Common myeloid progenitor, CD34-positive (primary cell): ENCODE measurements around the gene STXBP4.

Source experiments
- CTCF ChIA-PET: fragments of 350-600 bp; sonication (Branson Sonifier 250); formaldehyde crosslinking; loops from one replicate; lab custom pipeline; 2021; ENCODE audit warnings: antibody characterized with exemption; lab: Charles Lee
- POLR2A ChIA-PET: fragments of 350-600 bp; sonication (Branson Sonifier 250); formaldehyde crosslinking; loops from one replicate; lab custom pipeline; 2021; ENCODE audit warnings: antibody characterized with exemption; lab: Charles Lee
- DNase-seq, 3 donors: peaks; one replicate each; pipeline versions ENCODE4 v3.0.0 to v3.0.0-alpha.2; 2013
- H3K27ac ChIP-seq, 2 experiments: 1 replicate in 1 of 2; 2 replicates in 1 of 2; pipeline ENCODE4 v1.7.0; 2013; ENCODE audit warnings: inconsistent platforms in 2 of 2, low read length in 2 of 2, mild to moderate bottlenecking in 2 of 2, low read depth in 1 of 2, moderate library complexity in 1 of 2; ENCODE audit not compliant: severe bottlenecking in 2 of 2, insufficient read depth in 1 of 2, poor library complexity in 1 of 2
- H3K27me3 ChIP-seq, 5 experiments: replicated peaks in 2 of 5; 1 replicate in 3 of 5; 2 replicates in 2 of 5; pipeline versions ENCODE4 v1.6.1 to v1.7.0; 2013; ENCODE audit warnings: low read length in 4 of 5, mild to moderate bottlenecking in 2 of 5, moderate library complexity in 2 of 5, inconsistent platforms in 1 of 5; ENCODE audit not compliant: insufficient read depth in 5 of 5, control insufficient read depth in 4 of 5
- H3K36me3 ChIP-seq, 4 experiments: 1 replicate in 2 of 4; 2 replicates in 2 of 4; pipeline versions ENCODE4 v1.6.1 to v1.7.0; 2013; ENCODE audit warnings: low read length in 3 of 4, control low read depth in 1 of 4, mild to moderate bottlenecking in 1 of 4; ENCODE audit not compliant: control insufficient read depth in 4 of 4, insufficient read depth in 4 of 4
- H3K4me1 ChIP-seq, 4 experiments: 1 replicate in 3 of 4; 2 replicates in 1 of 4; pipeline versions ENCODE4 v1.6.1 to v1.7.1; 2013; ENCODE audit warnings: low read length in 3 of 4, mild to moderate bottlenecking in 3 of 4, control low read depth in 1 of 4, inconsistent platforms in 1 of 4, moderate library complexity in 1 of 4; ENCODE audit not compliant: control insufficient read depth in 4 of 4, insufficient read depth in 4 of 4; ENCODE audit errors: control extremely low read depth in 1 of 4
- H3K4me3 ChIP-seq, 7 experiments: 1 replicate in 4 of 7; 2 replicates in 3 of 7; pipeline versions ENCODE4 v1.5.1 to v1.7.0; 2013; ENCODE audit warnings: mild to moderate bottlenecking in 7 of 7, low read length in 6 of 7, moderate library complexity in 6 of 7, inconsistent platforms in 2 of 7, low read depth in 2 of 7, control low read depth in 1 of 7; ENCODE audit not compliant: insufficient read depth in 4 of 7, control insufficient read depth in 1 of 7; ENCODE audit errors: extremely low read depth in 1 of 7
- H3K9me3 ChIP-seq, 5 experiments: 1 replicate in 4 of 5; 2 replicates in 1 of 5; pipeline versions ENCODE4 v1.6.1 to v1.7.1; 2013; ENCODE audit warnings: low read length in 4 of 5, mild to moderate bottlenecking in 2 of 5, inconsistent platforms in 1 of 5, low read depth in 1 of 5, moderate library complexity in 1 of 5; ENCODE audit not compliant: control insufficient read depth in 4 of 5, insufficient read depth in 2 of 5; ENCODE audit errors: control extremely low read depth in 1 of 5
- WGBS: methylation state at CpG from one replicate; pipeline ENCODE4 v1.1.5; 2013; ENCODE audit not compliant: insufficient coverage; 5-methylcytosine and 5-hydroxymethylcytosine counted together

The STXBP4 gene

DNA sequence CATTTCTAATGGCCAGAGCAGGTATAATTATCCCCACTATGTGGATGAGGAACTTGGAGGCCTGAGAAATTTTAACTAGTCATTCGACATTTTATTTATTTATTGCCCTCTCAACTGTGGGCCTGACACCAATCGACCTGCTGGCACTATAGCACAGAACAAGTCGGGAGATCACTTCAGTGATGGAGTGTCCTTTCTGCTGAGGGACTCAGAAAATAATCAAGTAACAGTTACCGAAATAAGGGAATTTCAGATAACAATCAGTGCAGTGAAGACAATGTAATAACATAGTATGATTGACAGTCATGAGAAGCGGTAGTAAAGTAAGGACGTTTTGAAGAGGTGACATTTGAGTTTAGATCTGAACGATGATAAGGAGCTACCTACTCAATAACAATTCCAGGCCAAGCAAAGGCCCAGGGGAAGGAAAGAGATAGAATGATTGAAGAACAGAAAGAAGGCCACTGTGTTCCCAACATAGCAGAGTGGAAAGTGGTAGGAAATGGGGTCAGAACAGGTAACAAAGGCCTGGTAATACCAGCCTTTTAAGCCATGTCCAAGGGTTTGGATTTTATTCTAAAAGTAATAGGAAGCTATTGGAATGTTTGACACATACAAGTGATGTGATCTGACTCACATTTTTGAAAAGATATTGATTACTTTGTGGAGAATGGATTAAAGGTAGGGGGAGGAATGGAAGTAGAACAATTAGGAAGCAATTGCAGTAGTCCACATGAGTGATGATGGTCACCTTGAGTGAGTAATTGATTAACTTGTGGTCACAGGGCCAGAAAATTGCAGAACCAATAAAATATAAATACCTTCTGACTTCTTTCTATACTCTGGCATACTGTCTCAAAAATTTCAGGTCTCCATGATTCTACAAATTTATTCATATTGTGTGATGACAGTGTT lies 1.4 kb downstream of the STXBP4 start:
- Histone ChIP-seq H3K9me3 (no peaks in the 10 kb centered on the region), H3K4me1 (peaks cover 4 to 28% (median 19%) of the 10 kb centered on the region in 4 experiments), H3K36me3 (no peaks in the 10 kb centered on the region), H3K27ac (peak overlapping the region; percentile 86 to 94), H3K4me3 (peak overlapping the region in 5 of 7 experiments; percentile 78 to 100 (median 93)), H3K27me3 (no peaks in the 10 kb centered on the region)
- ChIA-PET POLR2A (no interaction called here), CTCF (interaction anchor here (1.3 to 2.2 kb wide), 3 partner anchors 15 to 69 kb away, joined by 3 to 4 read pairs (median 3); partner anchors contain the start of gene TOM1L1)
- no peak for DNase-seq
- WGBS, result 39% methylated on average over 6 of the region's 7 CpGs

DNA sequence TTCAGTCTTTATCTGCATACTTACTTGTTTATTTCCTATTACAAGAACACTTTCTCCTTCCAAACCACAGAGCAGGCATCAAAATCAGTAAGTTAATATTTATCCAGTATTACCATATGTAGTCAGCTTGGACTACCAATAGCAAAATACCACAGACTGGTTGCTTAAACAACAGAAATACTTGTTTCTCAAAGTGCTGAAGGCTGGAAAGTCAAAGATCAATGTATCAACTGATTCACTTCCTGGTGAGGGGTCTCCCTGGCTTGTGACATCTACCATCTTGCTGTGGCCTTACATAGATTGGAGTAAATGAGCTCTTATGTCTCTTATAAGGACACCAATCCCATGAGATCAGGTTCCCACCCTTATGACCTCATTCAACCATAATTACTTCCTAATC lies 2.6 kb downstream of the STXBP4 start:
- Histone ChIP-seq H3K4me3 (no peak overlapping the region), H3K27me3 (no peaks in the 10 kb centered on the region), H3K36me3 (no peaks in the 10 kb centered on the region), H3K27ac (no peak overlapping the region), H3K4me1 (peaks cover 4 to 28% (median 19%) of the 10 kb centered on the region in 4 experiments), H3K9me3 (no peaks in the 10 kb centered on the region)
- DNase-seq, result no peak
- ChIA-PET POLR2A (no interaction called here), CTCF (interaction anchor here (1.3 to 2.2 kb wide), 2 partner anchors 13 to 17 kb away, joined by 3 to 4 read pairs; no protein-coding TSS in a partner anchor)

DNA sequence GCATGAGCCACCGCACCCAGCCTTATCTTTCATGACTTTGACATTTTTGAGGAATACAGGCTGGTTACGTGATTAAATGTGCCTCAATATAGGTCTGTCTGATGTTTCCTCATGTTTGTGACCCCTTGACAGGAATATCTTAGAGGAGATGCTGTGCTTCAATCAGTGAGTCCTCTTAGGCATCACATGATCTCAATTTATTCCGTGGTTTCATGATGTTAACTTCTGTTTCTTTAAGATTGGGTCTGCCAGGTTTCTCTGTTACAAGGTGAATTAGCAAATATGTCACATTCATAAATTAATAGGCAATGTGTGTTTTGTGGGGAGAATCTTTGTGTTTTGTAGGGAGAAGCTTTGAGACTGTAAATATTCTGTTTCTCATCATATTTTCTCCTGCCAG lies 3.3 kb downstream of the STXBP4 start:
- CTCF ChIA-PET, result no interaction called here
- DNase-seq, result peak in 2 of 3 donors; percentile 40 to 74
- Histone ChIP-seq H3K4me1 (peaks cover 4 to 24% (median 17%) of the 10 kb centered on the region in 4 experiments), H3K36me3 (peaks cover 0 to 3% (median 0%) of the 10 kb centered on the region in 4 experiments), H3K27me3 (no peaks in the 10 kb centered on the region), H3K27ac (no peak overlapping the region), H3K4me3 (no peak overlapping the region), H3K9me3 (peaks cover 0 to 4% (median 0%) of the 10 kb centered on the region in 5 experiments)
- WGBS, result 80% methylated on average over 1 of the region's 3 CpGs
- POLR2A ChIA-PET, result no interaction called here

DNA sequence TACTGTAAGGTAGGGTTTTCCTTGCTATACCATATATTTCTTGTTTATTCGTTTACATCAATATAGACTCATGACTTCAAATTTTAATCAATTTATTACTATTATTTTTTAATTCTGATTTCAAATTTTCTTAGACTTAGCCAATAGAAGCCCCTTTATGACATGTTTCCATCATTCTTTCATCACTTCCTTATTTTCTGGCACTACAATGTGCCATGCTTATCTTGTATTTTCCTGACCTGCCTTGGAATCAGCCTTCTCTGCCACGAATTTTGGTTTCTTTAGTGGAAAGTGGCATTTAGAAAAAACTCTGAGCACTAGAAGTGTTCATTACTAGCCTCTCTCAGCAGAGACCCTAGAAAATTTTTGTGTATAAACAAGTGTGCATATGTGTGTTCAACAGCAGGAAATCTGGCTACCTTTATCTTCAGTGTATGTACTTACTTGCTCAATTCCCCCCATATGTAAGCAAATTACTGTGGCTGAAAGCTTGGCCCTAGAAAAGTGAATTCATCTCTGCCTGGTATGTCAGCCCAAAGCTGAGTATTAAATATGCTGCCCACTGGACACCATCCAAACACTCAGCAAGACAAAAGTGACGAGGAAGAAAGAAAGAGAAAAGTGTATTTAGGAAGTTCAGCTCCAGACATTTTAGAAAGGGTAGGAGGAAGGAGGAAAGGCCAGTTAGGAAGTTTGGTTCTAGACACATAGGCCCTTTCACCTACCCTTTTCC lies 4.0 kb downstream of the STXBP4 start:
- CTCF ChIA-PET, result no interaction called here
- Histone ChIP-seq H3K9me3 (peaks cover 0 to 5% (median 0%) of the 10 kb centered on the region in 5 experiments), H3K4me3 (no peak overlapping the region), H3K27ac (no peak overlapping the region), H3K27me3 (no peaks in the 10 kb centered on the region), H3K4me1 (peaks cover 4 to 19% (median 12%) of the 10 kb centered on the region in 4 experiments), H3K36me3 (peaks cover 0 to 3% (median 0%) of the 10 kb centered on the region in 4 experiments)
- POLR2A ChIA-PET, result no interaction called here
- no peak for DNase-seq
- no CpG with 5 or more reads among the region's 3 CpGs for WGBS

DNA sequence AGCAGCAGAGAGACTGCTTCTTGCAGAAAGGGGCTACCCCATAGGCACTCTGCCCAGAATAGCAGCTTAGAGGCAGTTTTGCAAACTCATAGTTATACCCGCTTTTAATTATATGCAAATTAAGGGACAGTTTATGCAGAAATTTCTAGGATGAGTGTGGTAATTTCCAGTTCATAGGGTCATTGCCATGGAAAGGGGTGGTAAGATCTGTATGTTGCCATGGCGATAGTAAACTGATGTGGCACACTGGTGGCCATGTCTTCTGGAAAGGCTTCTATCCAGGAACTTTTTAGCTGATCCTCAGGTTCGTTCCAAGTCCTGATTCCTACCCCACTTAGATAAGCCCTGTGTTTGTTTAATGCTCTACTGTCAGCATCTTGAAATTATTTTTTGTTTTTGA lies 6.2 kb downstream of the STXBP4 start:
- H3K27me3 ChIP-seq, result no peaks in the 10 kb centered on the region
- peaks cover 0 to 5% (median 0%) of the 10 kb centered on the region in 5 experiments for H3K9me3 ChIP-seq
- peaks cover 0 to 16% (median 6%) of the 10 kb centered on the region in 4 experiments for H3K4me1 ChIP-seq
- peaks cover 0 to 3% (median 0%) of the 10 kb centered on the region in 4 experiments for H3K36me3 ChIP-seq
- H3K4me3 ChIP-seq, result no peak overlapping the region
- no peak overlapping the region for H3K27ac ChIP-seq
- DNase-seq, result no peak
- ChIA-PET POLR2A (no interaction called here), CTCF (interaction anchor here (0.9 to 1.5 kb wide), 2 partner anchors 14 to 375 kb away, joined by 3 to 4 read pairs; no protein-coding TSS in a partner anchor)
- 100% methylated on average over 3 of the region's 3 CpGs for WGBS

DNA sequence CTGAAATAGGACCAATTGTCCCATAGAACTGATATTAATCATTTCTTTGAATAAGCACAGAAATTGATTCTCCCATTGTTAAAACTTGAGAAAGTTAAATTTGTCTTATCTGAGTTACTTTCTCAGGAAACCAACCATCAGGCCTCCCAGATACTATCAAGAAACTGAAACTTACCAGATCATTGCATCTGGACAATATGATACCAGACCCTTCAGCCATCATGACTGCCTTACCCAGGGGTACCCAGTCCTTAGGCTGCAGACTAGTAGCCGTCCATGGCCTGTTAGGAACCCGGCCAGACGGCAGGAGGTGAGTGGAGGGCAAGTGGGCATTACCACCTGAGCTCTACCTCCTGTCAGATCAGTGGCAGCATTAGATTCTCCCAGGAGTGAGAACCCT lies 7.8 kb downstream of the STXBP4 start:
- DNase-seq, result no peak

More for the DNA sequence above, 7.8 kb downstream of the STXBP4 start:
- CTCF ChIA-PET, result no interaction called here
- no peak overlapping the region for H3K27ac ChIP-seq
- H3K4me1 ChIP-seq, result peaks cover 0 to 11% (median 4%) of the 10 kb centered on the region in 4 experiments
- H3K9me3 ChIP-seq, result peaks cover 0 to 11% (median 5%) of the 10 kb centered on the region in 5 experiments
- H3K36me3 ChIP-seq, result peaks cover 0 to 3% (median 2%) of the 10 kb centered on the region in 4 experiments
- POLR2A ChIA-PET, result interaction anchor here (0.6 kb wide), 1 partner anchor 14 kb away, joined by 3 read pairs; no protein-coding TSS in a partner anchor
- WGBS, result 81% methylated on average over 3 of the region's 3 CpGs
- no peaks in the 10 kb centered on the region for H3K27me3 ChIP-seq
- no peak overlapping the region for H3K4me3 ChIP-seq
